NK-92 (cell line): Measurements from ENCODE around the gene CHCHD4.

Experiments
- DNase-seq: peaks from one replicate; lab custom pipeline; 2025; ENCODE audit not compliant: unreplicated experiment; lab: John Stamatoyannopoulos, UW

The CHCHD4 gene

GRCh38 chr3:14124615-14125192 lies at the start of gene CHCHD4, which contains the start of gene TMEM43:
Gene CHCHD4, minus strand, starts transcription at chr3:14124870. Its CDS starts 194 bp downstream, at chr3:14124676.
Gene TMEM43, plus strand, starts transcription at chr3:14125052. Its CDS starts 142 bp downstream, at chr3:14125194.
- peak; percentile 92 for DNase-seq

- no peak for DNase-seq
These were observed 47.8 kb upstream of the CHCHD4 start for GRCh38 chr3:14172496-14172895.

GRCh38 chr3:14170531-14171159 lies 46.0 kb upstream of the CHCHD4 start:
- DNase-seq = no peak

- no peak for DNase-seq
These were observed 45.2 kb upstream of the CHCHD4 start for GRCh38 chr3:14169871-14170270.

- DNase-seq = no peak
These were observed 44.8 kb upstream of the CHCHD4 start for GRCh38 chr3:14169435-14169834.

- no peak for DNase-seq
These were observed 42.4 kb upstream of the CHCHD4 start for GRCh38 chr3:14166877-14167603.

- no peak for DNase-seq
These were observed 37.5 kb upstream of the CHCHD4 start for GRCh38 chr3:14162178-14162577.

- no peak for DNase-seq
These were observed 36.6 kb upstream of the CHCHD4 start for GRCh38 chr3:14161282-14161681.

GRCh38 chr3:14159426-14159825 lies 34.8 kb upstream of the CHCHD4 start:
- no peak for DNase-seq

- DNase-seq = no peak
These were observed 33.7 kb upstream of the CHCHD4 start for GRCh38 chr3:14158370-14158769.

- no peak for DNase-seq
These were observed 33.3 kb upstream of the CHCHD4 start for GRCh38 chr3:14157951-14158350.

GRCh38 chr3:14156843-14157561 lies 32.3 kb upstream of the CHCHD4 start:
- DNase-seq = no peak

- no peak for DNase-seq
These were observed 31.5 kb upstream of the CHCHD4 start for GRCh38 chr3:14156201-14156600.

- DNase-seq = no peak
These were observed 30.3 kb upstream of the CHCHD4 start for GRCh38 chr3:14154895-14155440.

- DNase-seq = no peak
These were observed 29.6 kb upstream of the CHCHD4 start for GRCh38 chr3:14154276-14154675.

GRCh38 chr3:14153663-14154062 lies 29.0 kb upstream of the CHCHD4 start:
- DNase-seq = no peak

- DNase-seq = no peak
These were observed 28.3 kb upstream of the CHCHD4 start for GRCh38 chr3:14152963-14153355.

- DNase-seq = no peak
These were observed 27.7 kb upstream of the CHCHD4 start for GRCh38 chr3:14152233-14152962.

GRCh38 chr3:14151471-14152083 lies 26.9 kb upstream of the CHCHD4 start:
- DNase-seq = no peak
